ENCODE measurements around the gene PDK3. TPM values are rescaled to one million over a fixed set of nuclear protein-coding genes. Genes with fewer than 3 reads are reported as not detected.

Gene PDK3
- total RNA-seq, 2 donors from 2014 or later, result 116 to 118 TPM

- no peak for ATAC-seq (ENCODE audit: insufficient number of reproducible peaks, low FRiP score, low read depth)
- DNase-seq (ENCODE audit: low spot score), result no peak
- no peak overlapping the region for H3K4me3 ChIP-seq
- no peaks in the 10 kb centered on the region for H3K9me3 ChIP-seq
- H3K27ac ChIP-seq, result no peak overlapping the region
- TF ChIP-seq, protein P1, sequence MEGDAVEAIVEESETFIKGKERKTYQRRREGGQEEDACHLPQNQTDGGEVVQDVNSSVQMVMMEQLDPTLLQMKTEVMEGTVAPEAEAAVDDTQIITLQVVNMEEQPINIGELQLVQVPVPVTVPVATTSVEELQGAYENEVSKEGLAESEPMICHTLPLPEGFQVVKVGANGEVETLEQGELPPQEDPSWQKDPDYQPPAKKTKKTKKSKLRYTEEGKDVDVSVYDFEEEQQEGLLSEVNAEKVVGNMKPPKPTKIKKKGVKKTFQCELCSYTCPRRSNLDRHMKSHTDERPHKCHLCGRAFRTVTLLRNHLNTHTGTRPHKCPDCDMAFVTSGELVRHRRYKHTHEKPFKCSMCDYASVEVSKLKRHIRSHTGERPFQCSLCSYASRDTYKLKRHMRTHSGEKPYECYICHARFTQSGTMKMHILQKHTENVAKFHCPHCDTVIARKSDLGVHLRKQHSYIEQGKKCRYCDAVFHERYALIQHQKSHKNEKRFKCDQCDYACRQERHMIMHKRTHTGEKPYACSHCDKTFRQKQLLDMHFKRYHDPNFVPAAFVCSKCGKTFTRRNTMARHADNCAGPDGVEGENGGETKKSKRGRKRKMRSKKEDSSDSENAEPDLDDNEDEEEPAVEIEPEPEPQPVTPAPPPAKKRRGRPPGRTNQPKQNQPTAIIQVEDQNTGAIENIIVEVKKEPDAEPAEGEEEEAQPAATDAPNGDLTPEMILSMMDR (IDR thresholded peaks at IDR 0.05), result no peak
- no peaks in the 10 kb centered on the region for H3K36me3 ChIP-seq
- H3K4me1 ChIP-seq (ENCODE audit: control insufficient read depth in 1 of 2, low read depth in 2 of 2), result peaks cover 0 to 9% of the 10 kb centered on the region in 2 donors
- no peaks in the 10 kb centered on the region for H3K27me3 ChIP-seq (replicated peaks; ENCODE audit: insufficient read depth)
Observed at GRCh38 chrX:24550166-24550565, 85.1 kb downstream of the PDK3 start.

DNA sequence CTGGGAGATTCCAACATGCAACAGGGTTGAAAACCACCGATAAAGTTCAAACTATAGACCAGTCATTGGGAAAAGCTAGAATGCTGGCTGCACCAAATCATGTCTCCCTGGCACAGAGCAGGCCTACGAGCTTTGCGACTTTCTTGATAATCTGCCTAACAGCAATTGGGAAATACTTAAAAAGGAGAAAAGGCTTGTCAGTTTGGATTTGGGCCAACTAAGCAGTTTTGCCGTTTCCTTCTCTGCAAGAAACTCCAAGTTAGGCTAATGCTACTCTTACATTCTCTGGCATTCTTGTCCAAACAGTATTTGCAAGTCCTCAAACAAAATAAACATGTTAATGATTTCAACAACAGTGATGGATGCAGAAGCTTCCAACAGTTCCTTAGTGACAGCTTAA, 87.9 kb downstream of the PDK3 start:
- Histone ChIP-seq H3K4me1 (ENCODE audit: control insufficient read depth in 1 of 2, low read depth in 2 of 2) (peaks cover 0 to 9% of the 10 kb centered on the region in 2 donors), H3K27ac (peak overlapping the region in 1 of 2 donors; percentile 26), H3K9me3 (no peaks in the 10 kb centered on the region), H3K36me3 (no peaks in the 10 kb centered on the region), H3K4me3 (no peak overlapping the region), H3K27me3 (replicated peaks; ENCODE audit: insufficient read depth) (no peaks in the 10 kb centered on the region)
- TF ChIP-seq, protein P1 (IDR thresholded peaks at IDR 0.05), result no peak
- DNase-seq (ENCODE audit: low spot score), result no peak
- no peak for ATAC-seq (ENCODE audit: insufficient number of reproducible peaks, low FRiP score, low read depth)

GRCh38 chrX:24561121-24561520, 96.0 kb downstream of the PDK3 start:
- DNase-seq (ENCODE audit: low spot score) (no peak), ATAC-seq (ENCODE audit: insufficient number of reproducible peaks, low FRiP score, low read depth) (no peak)
- Histone ChIP-seq H3K9me3 (no peaks in the 10 kb centered on the region), H3K4me3 (no peak overlapping the region), H3K27me3 (replicated peaks; ENCODE audit: insufficient read depth) (no peaks in the 10 kb centered on the region), H3K4me1 (ENCODE audit: control insufficient read depth in 1 of 2, low read depth in 2 of 2) (no peaks in the 10 kb centered on the region), H3K27ac (no peak overlapping the region), H3K36me3 (no peaks in the 10 kb centered on the region)
- TF ChIP-seq, protein P1 (IDR thresholded peaks at IDR 0.05), result no peak

DNA sequence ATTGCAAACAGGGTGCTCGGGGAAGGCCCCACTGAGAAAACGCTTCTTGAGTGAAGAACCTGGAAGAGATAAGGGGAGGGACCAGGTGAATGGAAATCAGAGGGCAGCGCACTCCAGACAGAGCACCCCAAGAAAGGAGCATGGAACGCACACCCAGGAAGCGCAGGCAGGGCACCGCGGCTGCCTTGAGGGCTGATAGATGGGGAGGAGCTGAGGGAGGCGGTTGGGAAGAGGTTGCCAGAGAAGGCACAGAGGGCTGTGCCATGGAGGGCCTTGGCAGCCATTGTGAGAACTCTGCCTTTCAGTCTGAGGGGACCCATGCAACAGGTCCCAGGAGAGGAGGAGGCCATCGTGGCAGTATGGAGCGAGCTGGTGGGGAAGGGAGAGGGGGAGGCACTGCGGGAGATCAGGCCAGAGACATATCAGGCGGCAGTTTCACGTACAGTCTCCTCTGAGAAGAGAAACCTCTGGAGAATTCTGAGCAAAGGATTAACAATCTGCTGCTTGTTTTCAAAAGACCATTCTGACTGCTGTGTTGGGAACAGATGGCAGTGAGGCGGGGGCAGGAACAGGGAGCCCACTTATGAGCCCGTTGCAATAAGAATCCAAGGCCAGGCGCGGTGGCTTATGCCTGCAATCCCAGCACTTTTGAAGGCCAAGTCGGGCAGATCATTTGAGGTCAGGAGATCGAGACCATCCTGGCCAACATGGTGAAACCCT, 98.4 kb downstream of the PDK3 start:
- no peaks in the 10 kb centered on the region for H3K4me1 ChIP-seq (ENCODE audit: control insufficient read depth in 1 of 2, low read depth in 2 of 2)
- no peak for DNase-seq (ENCODE audit: low spot score)

GRCh38 chrX:24566240-24566639, 101.2 kb downstream of the PDK3 start:
- H3K9me3 ChIP-seq, result no peaks in the 10 kb centered on the region
- no peaks in the 10 kb centered on the region for H3K4me1 ChIP-seq (ENCODE audit: control insufficient read depth in 1 of 2, low read depth in 2 of 2)
- no peak for DNase-seq (ENCODE audit: low spot score)
- no peaks in the 10 kb centered on the region for H3K36me3 ChIP-seq
- no peak for ATAC-seq (ENCODE audit: insufficient number of reproducible peaks, low FRiP score, low read depth)
- TF ChIP-seq, protein P1 (IDR thresholded peaks at IDR 0.05), result no peak
- H3K27me3 ChIP-seq (replicated peaks; ENCODE audit: insufficient read depth), result no peaks in the 10 kb centered on the region
- H3K4me3 ChIP-seq, result no peak overlapping the region
- H3K27ac ChIP-seq, result no peak overlapping the region

More for the DNA sequence above, 98.4 kb downstream of the PDK3 start:
- TF ChIP-seq, protein P1 (IDR thresholded peaks at IDR 0.05), result no peak
- Histone ChIP-seq H3K9me3 (no peaks in the 10 kb centered on the region), H3K36me3 (no peaks in the 10 kb centered on the region), H3K27ac (no peak overlapping the region), H3K4me3 (no peak overlapping the region), H3K27me3 (replicated peaks; ENCODE audit: insufficient read depth) (no peaks in the 10 kb centered on the region)
- ATAC-seq (ENCODE audit: insufficient number of reproducible peaks, low FRiP score, low read depth), result no peak

All from thoracic aorta (tissue), 2 donors.